GM19463 (cell line): ENCODE results near the gene DDA1.

Source experiments
- ATAC-seq: cut with Tn5 transposase; IDR thresholded peaks from one replicate; pipeline ENCODE4 v1.9.1; 2021; ENCODE audit warnings: mild to moderate bottlenecking, moderate library complexity; ENCODE audit not compliant: unreplicated experiment

Gene DDA1

DNA sequence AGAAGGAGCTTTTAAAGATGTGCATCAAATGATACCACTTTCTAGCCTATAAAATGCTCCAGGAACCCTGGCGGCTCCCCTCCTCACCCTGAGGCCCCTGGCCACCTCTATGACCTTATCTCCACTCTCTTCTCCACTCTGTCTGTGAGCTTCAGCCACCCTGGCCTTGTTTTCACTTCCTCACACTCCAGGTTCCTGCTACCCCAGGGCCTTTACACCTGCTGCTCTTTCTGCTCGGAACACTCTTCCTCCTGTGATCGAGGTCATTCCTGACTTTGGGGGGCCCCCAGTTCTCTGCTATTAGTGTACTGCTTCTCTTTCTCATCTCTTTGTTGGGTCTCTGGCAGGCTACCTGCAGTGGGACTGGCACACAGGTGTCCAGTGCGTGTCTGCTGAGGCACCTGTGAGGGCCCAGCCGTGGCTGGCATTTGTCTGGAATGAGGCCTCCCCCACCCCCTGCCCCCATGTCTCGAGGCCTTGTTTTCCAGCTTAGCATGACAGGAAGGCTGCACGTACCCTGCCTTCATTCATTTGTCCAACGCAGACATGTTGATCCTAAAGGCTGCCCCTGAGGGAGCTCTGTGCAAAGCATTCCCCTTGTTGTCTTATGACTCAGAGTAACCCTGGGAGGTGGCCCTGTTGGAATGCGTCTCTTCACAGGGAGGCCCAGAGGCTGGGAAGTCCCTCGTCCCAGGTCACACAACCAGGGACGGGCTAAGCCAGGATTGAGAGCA, 2.3 kb downstream of the DDA1 start:
- no peak for ATAC-seq

DNA sequence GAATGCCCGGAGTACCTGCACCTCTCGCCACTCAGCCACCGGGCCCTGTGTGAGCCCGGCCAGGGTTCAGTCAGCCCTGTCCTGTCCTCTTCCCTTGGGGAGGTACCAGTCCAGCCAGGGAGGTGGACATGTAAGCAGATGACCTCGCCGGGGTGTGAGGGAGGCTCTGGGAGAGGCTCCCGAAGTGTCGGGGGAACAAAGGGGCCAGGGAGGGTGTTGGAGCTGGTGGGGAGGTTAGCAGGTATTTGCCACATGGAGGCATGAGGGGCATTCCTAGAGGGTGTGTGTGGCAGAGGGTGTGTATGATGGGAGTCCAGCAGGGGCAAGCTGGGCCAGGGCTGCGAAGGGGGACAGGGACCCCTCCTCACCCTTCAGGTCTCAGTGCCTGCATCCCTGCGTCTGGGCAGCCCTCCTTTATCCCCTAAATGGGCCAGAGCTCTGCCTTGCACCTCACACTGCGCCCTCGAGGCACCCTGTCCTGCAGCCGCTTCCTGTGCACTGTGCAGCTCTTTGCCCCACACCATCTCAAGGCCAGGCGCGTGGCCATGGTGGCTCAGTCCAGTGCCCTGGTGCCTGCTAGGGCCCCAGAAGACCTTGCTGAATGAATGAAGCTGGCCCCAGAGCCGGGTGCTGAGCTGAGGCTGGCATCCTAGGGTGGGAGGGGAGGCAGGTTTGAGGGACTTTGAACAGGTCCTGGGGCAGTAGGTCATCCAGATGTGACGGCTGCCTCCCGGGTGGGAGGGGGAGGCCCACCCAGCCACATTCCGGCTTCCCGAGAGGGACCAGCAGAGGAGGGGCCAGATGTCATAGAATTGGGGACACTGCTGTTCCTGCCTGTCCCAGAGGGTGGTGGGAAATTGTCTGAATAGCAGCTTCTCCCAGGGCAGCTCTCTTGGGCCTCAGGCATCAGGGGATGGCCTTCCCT, 3.1 kb downstream of the DDA1 start:
- no peak for ATAC-seq

GRCh38 chr19:17314007-17314593, 4.7 kb downstream of the DDA1 start:
- ATAC-seq = no peak

DNA sequence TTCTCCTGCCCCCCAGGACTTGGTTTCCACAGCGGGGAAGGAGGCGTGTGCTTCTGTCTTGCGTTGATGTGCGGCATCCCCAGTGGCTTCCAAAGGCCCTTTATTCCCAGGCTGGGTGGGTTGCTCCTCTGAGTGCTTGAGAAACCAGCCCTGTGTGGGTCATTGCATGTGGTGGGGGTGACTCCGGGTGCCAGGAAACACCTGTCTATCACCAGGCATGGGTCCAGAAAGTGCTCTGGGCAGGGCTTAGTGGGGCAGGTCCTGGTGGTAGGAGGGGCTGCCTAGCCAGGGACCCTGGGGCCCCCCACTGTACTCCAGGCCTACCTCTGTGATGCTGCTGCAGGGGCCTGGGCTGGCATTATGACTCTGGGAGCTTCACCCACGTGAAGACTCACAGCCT, 9.6 kb downstream of the DDA1 start:
- ATAC-seq = no peak

DNA sequence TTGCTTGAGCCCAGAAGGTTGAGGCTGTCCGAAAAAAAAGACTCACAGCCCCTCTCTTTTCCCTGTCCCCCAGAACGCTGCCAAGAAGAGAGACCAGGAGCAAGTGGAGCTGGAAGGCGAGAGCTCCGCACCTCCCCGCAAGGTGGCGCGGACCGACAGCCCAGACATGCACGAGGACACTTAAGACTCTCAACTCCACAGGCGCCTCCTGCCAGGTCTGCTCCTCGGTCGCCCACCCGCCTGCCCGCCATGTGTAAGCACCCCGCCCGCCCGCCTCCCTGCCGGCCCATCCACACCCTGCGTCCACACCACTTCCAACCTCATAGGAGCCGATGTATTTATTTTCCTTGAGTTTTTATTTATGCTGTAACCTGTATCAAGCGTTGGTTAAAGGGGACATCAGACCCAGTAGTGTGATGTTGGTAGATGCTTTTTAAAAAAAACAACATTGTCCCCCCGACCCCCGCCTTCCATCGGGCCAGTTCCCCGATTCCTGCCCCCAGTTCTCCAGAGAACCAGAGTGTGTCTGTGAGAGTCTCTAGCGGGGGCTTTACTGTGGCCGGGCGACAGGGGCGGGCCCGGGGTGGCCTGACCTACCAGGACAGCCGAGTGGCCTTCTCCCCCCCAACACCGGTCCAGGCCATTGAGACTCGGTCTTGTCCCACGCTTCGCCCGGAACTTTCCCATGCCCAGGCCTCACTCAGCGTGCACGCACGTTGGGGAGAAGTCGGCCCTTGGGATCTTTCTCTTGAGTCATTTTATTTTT, 10.3 kb downstream of the DDA1 start:
- ATAC-seq = no peak

GRCh38 chr19:17320435-17320834, 11.1 kb downstream of the DDA1 start:
- ATAC-seq = no peak

- ATAC-seq = no peak
Measured at GRCh38 chr19:17321655-17322489, 12.5 kb downstream of the DDA1 start.

DNA sequence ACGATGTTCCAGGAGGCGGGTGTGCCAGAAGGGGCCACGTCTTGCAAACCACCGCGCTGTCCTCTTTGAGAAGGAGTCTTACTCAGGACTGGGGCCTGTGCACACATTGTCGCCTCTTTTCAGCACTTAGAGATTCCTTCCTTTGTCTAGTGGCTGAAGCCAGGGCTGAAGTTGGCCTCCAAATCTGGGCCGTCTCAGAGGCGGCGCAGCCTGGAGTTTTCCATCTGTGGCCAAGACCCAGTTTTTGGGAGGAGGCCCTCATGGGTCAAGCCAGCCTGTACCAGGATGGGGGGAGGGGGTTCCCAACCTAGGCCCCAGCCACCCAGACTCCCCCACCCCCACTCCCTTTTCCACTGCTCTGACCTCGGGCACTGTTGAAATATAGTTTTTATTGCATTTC, 13.5 kb downstream of the DDA1 start:
- no peak for ATAC-seq

DNA sequence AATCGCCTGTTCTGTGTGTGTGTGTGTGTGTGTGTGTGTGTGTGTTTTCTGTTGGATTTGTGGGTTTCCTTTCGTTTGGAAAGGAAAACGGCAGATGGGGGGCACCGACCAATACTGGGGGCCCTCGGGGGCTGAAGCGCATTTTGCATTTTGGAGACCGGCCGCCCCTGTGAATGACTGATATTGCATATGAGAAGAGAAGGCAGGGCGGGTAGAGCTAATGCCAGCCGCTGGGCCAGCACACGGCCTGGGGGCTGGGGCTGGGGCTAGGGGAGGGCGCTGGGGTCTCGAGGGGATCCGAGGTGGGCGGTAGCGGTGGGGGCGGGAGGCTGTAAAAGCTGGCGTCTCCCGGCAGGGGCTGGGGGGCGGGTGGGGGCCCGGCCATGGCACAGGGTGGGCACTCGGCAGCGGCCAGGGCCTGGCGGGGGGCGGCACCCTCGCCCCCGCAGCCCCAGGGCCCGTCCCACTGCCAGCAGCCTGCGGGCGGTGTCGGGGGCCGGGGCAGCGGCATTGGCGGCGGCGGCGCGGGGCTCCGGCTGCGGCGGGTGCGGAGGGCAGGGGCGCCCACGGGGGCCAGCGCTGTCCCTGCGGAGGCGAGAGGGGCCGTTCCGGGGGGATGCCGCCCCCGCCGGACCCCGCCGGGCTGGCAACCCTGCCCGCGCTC, 14.1 kb downstream of the DDA1 start:
- ATAC-seq = no peak

GRCh38 chr19:17323964-17324332, 14.6 kb downstream of the DDA1 start:
- ATAC-seq = no peak

DNA sequence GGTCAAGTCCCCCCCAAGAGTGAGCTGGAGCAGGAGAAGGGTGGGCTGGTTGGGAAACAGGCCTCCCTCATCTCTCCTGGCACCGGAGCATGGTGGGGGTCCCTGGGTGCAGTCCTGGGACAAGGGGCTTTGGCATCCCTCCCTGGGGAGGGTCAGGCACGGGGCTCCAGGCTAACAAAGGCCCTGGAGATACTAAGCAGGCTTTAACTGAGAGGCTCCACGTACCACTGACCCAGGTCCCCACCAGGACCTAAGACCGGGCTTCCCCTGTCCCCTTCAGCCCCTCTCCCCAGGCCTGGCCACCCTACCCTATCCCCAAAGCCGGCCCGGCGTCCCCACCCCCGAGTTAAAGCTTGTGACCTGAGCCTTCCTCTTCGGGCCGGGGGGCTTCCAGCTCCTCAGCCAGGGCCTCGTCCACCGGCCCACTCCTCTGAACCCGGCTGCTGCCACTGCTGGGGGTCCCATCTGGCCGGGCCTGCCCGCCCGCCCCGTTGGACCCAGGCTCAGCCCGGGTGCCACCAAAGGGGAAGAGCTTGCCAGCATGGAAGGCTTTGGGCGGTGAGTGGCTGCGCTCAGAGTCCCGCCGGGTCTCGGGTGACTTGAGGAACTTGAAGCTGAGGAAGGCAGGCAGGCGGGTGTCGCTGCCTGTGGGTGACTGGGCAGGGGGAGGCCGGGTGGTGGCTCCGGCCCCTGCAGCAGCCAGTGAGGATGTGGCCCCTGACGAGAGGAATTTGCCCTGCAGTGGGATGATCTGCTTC, 15.2 kb downstream of the DDA1 start:
- ATAC-seq = no peak

DNA sequence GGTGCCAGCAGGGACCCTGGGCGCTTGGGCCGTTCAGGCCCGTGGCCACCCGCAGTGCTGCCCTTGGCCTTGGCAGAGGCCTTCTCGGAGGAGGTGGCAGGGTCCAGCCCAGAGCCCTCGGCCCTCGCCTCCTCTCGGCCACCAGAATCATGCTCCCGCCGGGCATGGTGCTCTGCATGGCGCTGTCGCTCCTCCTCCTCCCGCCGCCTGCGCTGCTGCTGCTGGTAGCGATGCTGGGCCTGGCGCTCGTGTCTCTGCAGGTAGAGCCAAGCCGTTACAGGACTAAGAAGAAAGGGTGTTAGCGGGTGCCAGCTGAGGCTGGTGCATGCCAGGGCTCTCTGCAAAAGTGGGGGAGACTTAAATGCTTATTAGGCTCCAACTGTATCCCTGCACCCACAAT, 15.8 kb downstream of the DDA1 start:
- ATAC-seq = no peak

- no peak for ATAC-seq
Measured at GRCh38 chr19:17325881-17326594, 16.7 kb downstream of the DDA1 start.

DNA sequence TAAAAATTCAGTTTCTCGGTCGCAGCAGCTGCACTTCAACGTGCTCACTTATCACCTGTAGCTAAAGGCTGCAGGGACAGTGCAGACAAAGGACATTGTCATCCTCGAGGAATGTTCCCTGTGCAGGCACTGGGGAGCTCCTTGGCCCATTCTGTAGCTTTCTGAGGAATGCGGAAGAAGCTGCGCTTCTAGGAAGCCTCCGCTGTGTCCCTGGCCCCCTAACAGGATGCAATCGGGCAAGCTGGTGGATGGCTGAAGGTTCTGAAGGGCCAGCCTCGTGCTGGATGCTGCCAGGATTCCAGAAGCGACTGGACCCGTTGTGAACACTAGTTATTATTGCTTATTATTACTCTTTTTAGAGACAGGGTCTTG, 17.2 kb downstream of the DDA1 start:
- ATAC-seq = no peak

- no peak for ATAC-seq
Measured at GRCh38 chr19:17327068-17327653, 17.8 kb downstream of the DDA1 start.

DNA sequence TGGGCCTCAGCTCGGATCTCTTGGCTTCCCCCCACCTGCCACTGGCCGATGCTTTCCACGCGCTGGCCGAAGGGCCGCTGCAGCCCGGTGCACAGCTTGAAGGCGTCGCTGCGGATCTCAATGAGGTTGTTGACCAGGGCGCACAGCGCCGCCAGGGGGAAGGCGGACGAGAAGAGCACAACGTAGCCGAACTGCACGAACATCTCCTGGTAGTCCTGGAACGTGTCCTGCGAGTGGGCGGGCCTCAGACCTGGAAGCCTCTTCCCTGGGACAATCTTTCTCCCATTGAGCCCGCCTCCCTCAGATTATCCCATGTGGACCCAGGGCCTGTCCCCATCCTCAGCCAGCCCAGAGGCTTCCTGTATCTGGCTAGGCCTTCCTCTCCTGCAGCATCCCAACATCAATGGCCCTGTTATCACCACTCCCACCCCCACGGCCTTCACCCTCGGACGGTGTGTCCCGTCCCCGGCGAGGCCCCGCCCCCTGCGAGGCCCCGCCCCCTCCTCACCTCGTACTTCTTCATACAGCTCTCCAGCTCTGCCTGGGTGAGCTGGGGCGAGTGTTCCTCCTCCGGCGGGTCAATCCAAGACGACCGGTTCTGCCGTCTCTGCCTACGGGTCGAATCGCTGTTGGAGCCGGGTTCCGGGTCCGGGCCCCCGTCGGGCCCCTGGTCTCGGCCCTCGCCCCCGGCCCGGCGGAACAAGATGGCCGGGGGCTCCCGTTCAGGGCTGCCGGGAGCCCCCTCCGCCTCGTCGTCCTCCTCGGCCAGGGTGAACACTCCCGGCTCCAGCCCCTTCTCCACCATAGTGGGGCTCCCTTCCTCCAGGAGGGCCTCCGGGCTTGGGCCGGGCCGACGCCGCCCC, 18.5 kb downstream of the DDA1 start:
- no peak for ATAC-seq
